Mesendoderm (in vitro differentiated cells): ENCODE measurements around the gene ATP5PB.

Experiments
- DNase-seq: peaks from one replicate; pipeline ENCODE4 v3.0.0; 2013
- H2AK5ac ChIP-seq: 2 replicates; pipeline ENCODE4 v1.6.1; 2013; ENCODE audit warnings: low read length, inconsistent platforms
- H2BK120ac ChIP-seq: 2 replicates; pipeline ENCODE4 v1.6.1; 2013; ENCODE audit warnings: low read depth, mild to moderate bottlenecking, low read length, moderate library complexity, mixed read lengths
- H2BK15ac ChIP-seq: replicated peaks from 2 replicates; pipeline ENCODE4 v1.6.1; 2013; ENCODE audit warnings: low read depth, mild to moderate bottlenecking, moderate library complexity
- H2BK5ac ChIP-seq: 2 replicates; pipeline ENCODE4 v1.6.1; 2013; ENCODE audit warnings: low read length, inconsistent platforms
- H3K18ac ChIP-seq: 2 replicates; pipeline ENCODE4 v1.6.1; 2013; ENCODE audit warnings: mild to moderate bottlenecking, low read length, mixed read lengths
- H3K23ac ChIP-seq: one replicate; pipeline ENCODE4 v1.6.1; 2013; ENCODE audit warnings: low read length
- H3K27ac ChIP-seq: 2 replicates; pipeline ENCODE4 v1.5.1; 2013; ENCODE audit warnings: low read depth, mild to moderate bottlenecking, inconsistent platforms, low read length, moderate library complexity
- H3K27me3 ChIP-seq: 2 replicates; pipeline ENCODE4 v1.6.1; 2013; ENCODE audit warnings: low read length, control low read depth, mild to moderate bottlenecking, inconsistent platforms; ENCODE audit not compliant: insufficient read depth, poor library complexity
- H3K36me3 ChIP-seq: 2 replicates; pipeline ENCODE4 v1.6.1; 2013; ENCODE audit warnings: low read length, inconsistent platforms; ENCODE audit not compliant: control insufficient read depth, insufficient read depth
- H3K4ac ChIP-seq: one replicate; pipeline ENCODE4 v1.6.1; 2013; ENCODE audit warnings: low read depth, mild to moderate bottlenecking, low read length, moderate library complexity
- H3K4me1 ChIP-seq: 2 replicates; pipeline ENCODE4 v1.6.1; 2013; ENCODE audit warnings: low read depth, low read length, inconsistent platforms; ENCODE audit not compliant: control insufficient read depth
- H3K4me2 ChIP-seq: 2 replicates; pipeline ENCODE4 v1.6.1; 2013; ENCODE audit warnings: low read length
- H3K4me3 ChIP-seq: 2 replicates; pipeline ENCODE4 v1.5.1; 2013; ENCODE audit warnings: mild to moderate bottlenecking, low read length
- H3K56ac ChIP-seq: one replicate; pipeline ENCODE4 v1.6.1; 2013; ENCODE audit warnings: low read length
- H3K79me1 ChIP-seq: 2 replicates; pipeline ENCODE4 v1.6.1; 2013; ENCODE audit warnings: low read length, inconsistent platforms
- H3K79me2 ChIP-seq: 2 replicates; pipeline ENCODE4 v1.6.1; 2013; ENCODE audit warnings: mild to moderate bottlenecking, low read length; ENCODE audit not compliant: control insufficient read depth, insufficient read depth
- H3K9ac ChIP-seq: 2 replicates; pipeline ENCODE4 v1.6.1; 2013; ENCODE audit warnings: low read length, inconsistent platforms
- H4K5ac ChIP-seq: one replicate; pipeline ENCODE4 v1.6.1; 2013; ENCODE audit warnings: low read length
- H4K8ac ChIP-seq: one replicate; pipeline ENCODE4 v1.6.1; 2013; ENCODE audit warnings: low read depth, mild to moderate bottlenecking, control low read depth, low read length, moderate library complexity
- WGBS: extraction: QIAGEN DNeasy Blood & Tissue Kit; methylation state at CpG from one replicate; pipeline ENCODE4 v1.1.7; 2013; ENCODE audit warnings: low lambda C conversion rate, missing lambda C conversion rate; ENCODE audit not compliant: insufficient coverage; ENCODE audit errors: extremely low coverage; 5-methylcytosine and 5-hydroxymethylcytosine counted together

Gene ATP5PB

DNA sequence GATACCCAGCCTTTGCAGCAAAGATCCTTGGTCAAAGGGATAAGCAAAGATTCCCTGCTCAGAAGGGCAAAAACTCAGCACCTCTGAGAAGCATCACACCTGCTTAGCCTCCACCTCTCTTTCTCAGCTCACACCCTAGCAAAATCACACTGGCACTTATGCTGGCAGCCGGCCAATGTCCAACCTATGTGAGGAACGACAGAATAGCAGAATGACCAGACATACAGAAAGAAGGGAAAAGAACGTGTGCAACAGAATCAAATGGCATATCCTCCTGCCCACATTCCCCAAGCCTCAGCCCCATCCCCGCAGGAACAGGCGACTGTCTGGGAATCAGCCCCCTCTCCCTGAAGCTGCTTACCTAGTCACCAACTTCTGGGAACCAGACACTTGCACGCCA lies 54.8 kb downstream of the ATP5PB start:
- Histone ChIP-seq H3K18ac (no peak overlapping the region), H3K79me2 (no peaks in the 10 kb centered on the region), H4K8ac (no peak overlapping the region), H3K4me1 (peaks cover 2% of the 10 kb centered on the region), H3K27me3 (no peaks in the 10 kb centered on the region), H3K4ac (no peak overlapping the region), H3K27ac (no peak overlapping the region), H3K23ac (no peak overlapping the region), H3K56ac (no peak overlapping the region), H3K79me1 (no peaks in the 10 kb centered on the region), H3K4me3 (no peak overlapping the region), H2BK5ac (no peak overlapping the region), H2BK15ac (no peak overlapping the region), H3K4me2 (no peak overlapping the region), H3K9ac (no peak overlapping the region), H2BK120ac (no peak overlapping the region), H3K36me3 (no peaks in the 10 kb centered on the region), H2AK5ac (no peak overlapping the region), H4K5ac (no peak overlapping the region)
- WGBS = no CpG with 5 or more reads among the region's 6 CpGs
- DNase-seq = no peak

DNA sequence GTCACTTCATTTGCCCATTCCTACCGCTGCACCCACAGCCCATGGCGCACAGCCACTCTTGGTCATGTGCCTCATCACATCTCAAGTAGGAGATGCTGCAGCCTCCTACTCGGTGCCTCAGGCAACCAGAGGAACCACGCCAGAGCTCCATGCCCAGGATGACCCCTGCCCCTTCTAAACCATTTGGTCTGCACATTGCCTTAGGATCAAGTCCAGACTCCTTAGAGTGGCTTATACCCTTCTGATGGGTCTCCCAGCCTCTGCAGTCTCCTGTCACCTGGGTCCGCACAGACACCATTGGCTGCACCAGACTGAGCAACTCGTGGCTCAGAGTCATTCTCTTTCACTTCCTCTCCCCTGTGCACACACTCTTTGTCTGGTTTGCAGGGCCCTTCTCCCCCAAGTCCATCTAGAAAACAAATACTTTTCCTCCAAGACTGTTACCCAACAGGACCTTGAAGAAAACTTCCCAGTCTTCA lies 56.4 kb downstream of the ATP5PB start:
- Histone ChIP-seq H3K79me2 (no peaks in the 10 kb centered on the region), H3K4me1 (peaks cover 2% of the 10 kb centered on the region), H3K4ac (no peak overlapping the region), H3K56ac (no peak overlapping the region), H2BK15ac (no peak overlapping the region), H2AK5ac (no peak overlapping the region), H3K23ac (no peak overlapping the region), H3K4me3 (no peak overlapping the region), H4K8ac (no peak overlapping the region), H3K79me1 (no peaks in the 10 kb centered on the region), H4K5ac (no peak overlapping the region), H2BK120ac (no peak overlapping the region), H3K4me2 (no peak overlapping the region), H3K36me3 (no peaks in the 10 kb centered on the region), H2BK5ac (no peak overlapping the region), H3K27me3 (no peaks in the 10 kb centered on the region), H3K27ac (no peak overlapping the region), H3K18ac (no peak overlapping the region), H3K9ac (no peak overlapping the region)
- no CpG with 5 or more reads among the region's 6 CpGs for WGBS
- DNase-seq = no peak

DNA sequence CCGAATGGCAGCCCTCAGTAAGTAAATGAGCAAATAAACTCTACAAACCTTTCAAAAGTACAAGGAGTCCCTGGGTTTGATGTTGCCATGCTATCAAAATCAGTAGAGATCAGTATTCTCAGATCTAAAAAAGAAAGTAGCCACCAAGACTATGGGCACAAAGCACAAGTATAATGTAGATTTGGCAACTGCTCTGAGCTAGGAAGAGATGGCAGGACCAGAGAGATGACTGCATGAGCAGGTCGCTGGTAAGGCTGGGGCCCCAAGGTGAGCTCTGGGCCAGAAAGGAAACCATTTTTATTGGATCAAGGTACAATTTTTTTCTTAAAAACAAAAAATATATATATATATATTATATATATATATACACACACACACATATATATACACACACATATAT lies 57.3 kb downstream of the ATP5PB start:
- Histone ChIP-seq H4K8ac (no peak overlapping the region), H3K27ac (no peak overlapping the region), H3K27me3 (no peaks in the 10 kb centered on the region), H3K79me1 (no peaks in the 10 kb centered on the region), H2BK5ac (no peak overlapping the region), H3K4ac (no peak overlapping the region), H3K9ac (no peak overlapping the region), H3K4me1 (peaks cover 2% of the 10 kb centered on the region), H2BK15ac (no peak overlapping the region), H3K4me2 (no peak overlapping the region), H3K23ac (no peak overlapping the region), H3K36me3 (no peaks in the 10 kb centered on the region), H3K79me2 (no peaks in the 10 kb centered on the region), H3K4me3 (no peak overlapping the region), H4K5ac (no peak overlapping the region), H2AK5ac (no peak overlapping the region), H2BK120ac (no peak overlapping the region), H3K18ac (no peak overlapping the region), H3K56ac (no peak overlapping the region)
- DNase-seq = no peak
- no CpG with 5 or more reads among the region's 2 CpGs for WGBS

DNA sequence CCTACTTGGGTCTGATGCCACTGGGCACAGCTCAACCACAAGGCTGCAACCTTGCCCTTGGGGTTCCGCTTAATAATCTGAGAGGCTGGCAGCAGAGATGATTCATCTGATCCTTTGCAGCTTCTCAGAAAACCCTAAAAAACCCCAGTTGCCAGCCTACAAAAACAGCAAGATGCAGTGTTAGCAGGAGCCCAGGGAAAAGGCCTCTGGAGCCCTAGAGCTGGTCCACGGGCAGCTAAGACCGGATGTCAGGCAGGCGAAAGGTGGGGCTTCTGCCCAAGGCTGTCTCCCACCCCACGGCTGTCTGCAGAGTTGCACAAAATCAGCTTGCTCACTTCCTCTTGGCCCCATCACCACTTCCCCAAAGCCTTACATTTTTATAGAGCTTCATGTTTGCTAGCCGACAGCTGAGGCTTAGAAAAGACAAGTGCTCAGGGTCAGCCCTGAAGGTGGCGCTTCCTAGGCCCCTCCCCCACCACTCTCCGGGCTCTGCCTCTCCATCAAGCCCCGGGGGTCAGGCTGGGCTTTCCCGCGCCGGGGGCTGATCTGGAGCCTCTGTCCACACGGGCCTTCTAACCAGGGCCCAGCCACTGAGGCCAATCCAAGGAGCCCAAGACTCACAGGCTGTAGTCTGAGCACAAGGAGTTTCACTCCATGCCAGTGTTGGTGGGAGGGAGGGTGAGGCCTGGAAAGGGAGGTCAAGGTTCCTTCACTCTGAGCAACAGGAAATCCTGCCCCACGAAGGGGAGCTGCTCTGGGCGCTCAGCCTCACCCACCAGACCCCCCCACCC lies 58.3 kb downstream of the ATP5PB start:
- H3K56ac ChIP-seq = peak overlapping the region; percentile 89
- H3K18ac ChIP-seq = peak overlapping the region; percentile 35
- H3K36me3 ChIP-seq = no peaks in the 10 kb centered on the region
- no peak overlapping the region for H3K23ac ChIP-seq
- peaks cover 2% of the 10 kb centered on the region for H3K4me1 ChIP-seq
- no peak overlapping the region for H3K27ac ChIP-seq
- H2BK15ac ChIP-seq = no peak overlapping the region
- DNase-seq = peak; percentile 88
- peak overlapping the region; percentile 28 for H4K5ac ChIP-seq
- WGBS = no CpG with 5 or more reads among the region's 15 CpGs
- no peak overlapping the region for H2AK5ac ChIP-seq
- no peaks in the 10 kb centered on the region for H3K27me3 ChIP-seq
- H3K4me2 ChIP-seq = peak overlapping the region; percentile 74
- H2BK120ac ChIP-seq = no peak overlapping the region
- H2BK5ac ChIP-seq = peak overlapping the region; percentile 66
- H3K79me1 ChIP-seq = no peaks in the 10 kb centered on the region
- no peak overlapping the region for H4K8ac ChIP-seq
- H3K79me2 ChIP-seq = no peaks in the 10 kb centered on the region
- H3K4ac ChIP-seq = peak overlapping the region; percentile 44
- no peak overlapping the region for H3K4me3 ChIP-seq
- H3K9ac ChIP-seq = peak overlapping the region; percentile 80

GRCh38 chr1:111509997-111510375 lies 60.7 kb downstream of the ATP5PB start:
- H3K23ac ChIP-seq = no peak overlapping the region
- no peak overlapping the region for H3K27ac ChIP-seq
- H3K56ac ChIP-seq = no peak overlapping the region
- no peak overlapping the region for H2BK15ac ChIP-seq
- no peak overlapping the region for H3K18ac ChIP-seq
- no peak for DNase-seq
- no peak overlapping the region for H4K8ac ChIP-seq
- H3K36me3 ChIP-seq = no peaks in the 10 kb centered on the region
- H3K9ac ChIP-seq = no peak overlapping the region
- no CpG with 5 or more reads among the region's 3 CpGs for WGBS
- no peak overlapping the region for H2BK5ac ChIP-seq
- no peak overlapping the region for H2BK120ac ChIP-seq
- H3K4ac ChIP-seq = no peak overlapping the region
- H3K79me1 ChIP-seq = no peaks in the 10 kb centered on the region
- H3K79me2 ChIP-seq = no peaks in the 10 kb centered on the region
- no peaks in the 10 kb centered on the region for H3K27me3 ChIP-seq
- no peak overlapping the region for H4K5ac ChIP-seq
- no peak overlapping the region for H3K4me2 ChIP-seq
- H2AK5ac ChIP-seq = no peak overlapping the region
- peaks cover 2% of the 10 kb centered on the region for H3K4me1 ChIP-seq
- H3K4me3 ChIP-seq = no peak overlapping the region

GRCh38 chr1:111511370-111511769 lies 62.1 kb downstream of the ATP5PB start:
- DNase-seq = no peak
- H3K36me3 ChIP-seq = no peaks in the 10 kb centered on the region
- no peak overlapping the region for H4K5ac ChIP-seq
- H2BK120ac ChIP-seq = no peak overlapping the region
- no peak overlapping the region for H3K27ac ChIP-seq
- H2BK5ac ChIP-seq = no peak overlapping the region
- no peaks in the 10 kb centered on the region for H3K27me3 ChIP-seq
- H3K18ac ChIP-seq = no peak overlapping the region
- H3K4me1 ChIP-seq = peaks cover 2% of the 10 kb centered on the region
- H3K23ac ChIP-seq = no peak overlapping the region
- H2AK5ac ChIP-seq = no peak overlapping the region
- no peak overlapping the region for H3K4me3 ChIP-seq
- H3K4ac ChIP-seq = no peak overlapping the region
- H3K79me2 ChIP-seq = no peaks in the 10 kb centered on the region
- H4K8ac ChIP-seq = no peak overlapping the region
- no peak overlapping the region for H3K56ac ChIP-seq
- H3K79me1 ChIP-seq = no peaks in the 10 kb centered on the region
- no peak overlapping the region for H3K9ac ChIP-seq
- H3K4me2 ChIP-seq = no peak overlapping the region
- no CpG with 5 or more reads among the region's 3 CpGs for WGBS
- H2BK15ac ChIP-seq = no peak overlapping the region
